Neural cell (in vitro differentiated cells): ENCODE results near the gene MYO1H. TPM values are rescaled to one million over a fixed set of nuclear protein-coding genes. Genes with fewer than 3 reads are reported as not detected.
A peak's percentile ranks its signal among the peaks of the same experiment; 100 is the strongest.

Experiments used
- H2AFZ ChIP-seq: fragments of 200-600, 300-800 bp; sonication (generic), shearing (Covaris generic); 2 replicates; pipeline ENCODE4 v1.6.0; 2014; ENCODE audit warnings: low read depth, mild to moderate bottlenecking, antibody characterized with exemption, low read length, moderate library complexity
- H3F3A ChIP-seq: fragments of 200-600 bp; shearing (Covaris generic); 2 replicates; pipeline ENCODE4 v1.6.1; 2016; ENCODE audit warnings: mild to moderate bottlenecking, moderate library complexity, mixed read lengths, antibody characterized with exemption, low read length; ENCODE audit not compliant: insufficient read depth, poor library complexity, severe bottlenecking
- H3K27ac ChIP-seq: fragments of 200-600, 300-800 bp; sonication (generic), shearing (Covaris generic); 2 replicates; pipeline ENCODE4 v1.5.1; 2014; ENCODE audit warnings: mild to moderate bottlenecking, low read length, moderate library complexity
- H3K27me3 ChIP-seq: fragments of 300-800, 200-600 bp; sonication (generic), shearing (Covaris generic); 2 replicates; pipeline ENCODE4 v1.6.0; 2014; ENCODE audit warnings: mild to moderate bottlenecking, low read depth, low read length, moderate library complexity; ENCODE audit not compliant: insufficient read depth
- H3K36me3 ChIP-seq: fragments of 300-800, 200-600 bp; sonication (generic), shearing (Covaris generic); 2 replicates; pipeline ENCODE4 v1.5.1; 2014; ENCODE audit warnings: mild to moderate bottlenecking, antibody characterized with exemption, low read length, moderate library complexity; ENCODE audit not compliant: insufficient read depth
- H3K4me2 ChIP-seq: fragments of 300-800, 200-600 bp; sonication (generic), shearing (Covaris generic); 2 replicates; pipeline ENCODE4 v1.6.0; 2014; ENCODE audit warnings: mild to moderate bottlenecking, low read length
- H3K4me3 ChIP-seq: fragments of 300-800, 200-600 bp; sonication (generic), shearing (Covaris generic); 2 replicates; pipeline ENCODE4 v1.5.1; 2014; ENCODE audit warnings: mild to moderate bottlenecking, low read length, moderate library complexity
- H3K79me2 ChIP-seq: fragments of 200-600 bp; shearing (Covaris generic); replicated peaks from 2 replicates; pipeline ENCODE4 v1.6.0; 2014; ENCODE audit warnings: mild to moderate bottlenecking, low read length, moderate library complexity; ENCODE audit not compliant: insufficient read depth
- H3K9ac ChIP-seq: fragments of 300-800, 200-600 bp; sonication (generic), shearing (Covaris generic); 2 replicates; pipeline ENCODE4 v1.6.1; 2016; ENCODE audit warnings: mild to moderate bottlenecking, low read length, mixed read lengths
- H3K9me2 ChIP-seq: fragments of 200-600 bp; shearing (Covaris generic); 2 replicates; pipeline ENCODE4 v1.6.1; 2016; ENCODE audit warnings: mild to moderate bottlenecking, low read length, mixed read lengths; ENCODE audit not compliant: insufficient read depth
- H3K9me3 ChIP-seq: fragments of 200-600, 300-800 bp; sonication (generic), shearing (Covaris generic); 2 replicates; pipeline ENCODE4 v1.6.1; 2016; ENCODE audit warnings: mild to moderate bottlenecking, mixed run types, low read length, moderate library complexity, mixed read lengths
- H4K20me1 ChIP-seq: fragments of 200-600 bp; shearing (Covaris generic); 2 replicates; pipeline ENCODE4 v1.6.1; 2016; ENCODE audit warnings: mild to moderate bottlenecking, mixed run types; ENCODE audit not compliant: insufficient read depth
- EP300 ChIP-seq: fragments of 450-650 bp; conservative IDR thresholded peaks from 2 replicates; pipeline ENCODE4 v1.6.1; 2014; ENCODE audit warnings: antibody characterized with exemption, mild to moderate bottlenecking, moderate library complexity; ENCODE audit not compliant: poor library complexity, severe bottlenecking
- EZH2 ChIP-seq: fragments of 200-600, 300-800 bp; shearing (Covaris generic), sonication (generic); IDR thresholded peaks from 2 replicates; pipeline ENCODE4 v1.6.1; 2014; ENCODE audit warnings: antibody characterized with exemption, low read length, borderline replicate concordance, mild to moderate bottlenecking; ENCODE audit not compliant: insufficient read depth, poor library complexity, severe bottlenecking
- MXI1 ChIP-seq: fragments of 450-650 bp; conservative IDR thresholded peaks from 2 replicates; pipeline ENCODE4 v1.6.1; 2014; ENCODE audit warnings: antibody characterized with exemption, mild to moderate bottlenecking; ENCODE audit not compliant: poor library complexity, severe bottlenecking
- POLR2AphosphoS5 ChIP-seq: IDR thresholded peaks from 2 replicates; pipeline ENCODE4 v1.6.1; 2012
- RAD21 ChIP-seq: fragments of 450-650 bp; conservative IDR thresholded peaks from 2 replicates; pipeline ENCODE4 v1.6.1; 2014; ENCODE audit warnings: antibody characterized with exemption, mild to moderate bottlenecking, moderate library complexity
- SMC3 ChIP-seq: fragments of 450-650 bp; conservative IDR thresholded peaks from 2 replicates; pipeline ENCODE4 v1.6.1; 2014; ENCODE audit warnings: antibody characterized with exemption, mild to moderate bottlenecking, moderate library complexity; ENCODE audit not compliant: poor library complexity
- TAF1 ChIP-seq: IDR thresholded peaks from 2 replicates; pipeline ENCODE4 v1.6.1; 2012; ENCODE audit warnings: low read depth
- polyA plus RNA-seq: library from polyadenylated mRNA; depleted of rRNA; stranded (reverse); fragments of >200 nt; gene quantifications from 2 replicates; pipeline ENCODE4 v1.2.3, GENCODE V29; 2014
- TF ChIP-seq, protein P1 (sequence below): IDR thresholded peaks from 2 replicates; pipeline ENCODE4 v1.6.1; 2012; ENCODE audit warnings: borderline replicate concordance
- TF ChIP-seq, protein P2 (sequence below): fragments of 450-650 bp; IDR thresholded peaks from 2 replicates; pipeline ENCODE4 v1.5.1; 2014; ENCODE audit warnings: antibody characterized with exemption, mild to moderate bottlenecking, moderate library complexity; ENCODE audit not compliant: poor library complexity, severe bottlenecking

Gene MYO1H
- polyA plus RNA-seq, 1 donor from 2014 or later: 10.6 TPM

DNA sequence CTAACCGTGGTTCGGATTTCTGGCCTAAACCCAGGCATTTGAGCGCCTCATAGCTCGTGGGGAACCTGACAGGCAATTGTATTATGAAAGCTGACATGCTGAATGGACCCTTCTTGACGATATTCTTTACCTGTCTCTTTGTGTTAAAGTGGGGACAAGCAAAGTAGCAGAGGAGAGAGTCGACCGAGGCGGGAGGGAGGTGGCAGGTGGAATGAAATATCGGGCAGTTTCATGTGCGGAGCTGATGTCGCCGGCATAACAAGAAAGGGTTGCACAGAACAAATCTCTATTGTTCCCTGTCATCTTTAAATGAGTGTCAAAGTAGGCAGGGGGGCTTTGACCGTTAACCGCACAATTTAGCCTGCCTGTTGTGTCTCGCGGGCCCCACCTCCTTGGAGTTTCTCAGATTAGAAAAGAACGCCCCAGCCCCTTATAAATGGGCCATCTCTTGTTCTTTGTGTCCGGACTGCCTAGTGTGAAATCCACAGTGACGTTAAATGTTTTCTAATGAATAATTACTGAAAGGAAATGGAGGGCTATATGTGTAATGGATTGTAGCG, 11.5 kb downstream of the MYO1H start:
- H2AFZ ChIP-seq: peak overlapping the region; percentile 19
- H3K36me3 ChIP-seq: no peaks in the 10 kb centered on the region
- peak; percentile 24 for TF ChIP-seq EP300
- no peak for TF ChIP-seq TAF1
- H3K4me2 ChIP-seq: no peak overlapping the region
- H3K9ac ChIP-seq: no peak overlapping the region
- H3K4me3 ChIP-seq: no peak overlapping the region
- no peaks in the 10 kb centered on the region for H3K9me2 ChIP-seq
- no peaks in the 10 kb centered on the region for H3F3A ChIP-seq
- H3K27ac ChIP-seq: no peak overlapping the region
- H3K9me3 ChIP-seq: no peaks in the 10 kb centered on the region
- H4K20me1 ChIP-seq: no peaks in the 10 kb centered on the region
- no peaks in the 10 kb centered on the region for H3K79me2 ChIP-seq
- H3K27me3 ChIP-seq: no peaks in the 10 kb centered on the region

GRCh38 chr12:109369831-109370230, 22.1 kb downstream of the MYO1H start:
- H3K9ac ChIP-seq: no peak overlapping the region
- no peaks in the 10 kb centered on the region for H3K27me3 ChIP-seq
- H3K4me2 ChIP-seq: no peak overlapping the region
- H3K79me2 ChIP-seq: no peaks in the 10 kb centered on the region
- H3F3A ChIP-seq: no peaks in the 10 kb centered on the region
- TF ChIP-seq, protein P1, sequence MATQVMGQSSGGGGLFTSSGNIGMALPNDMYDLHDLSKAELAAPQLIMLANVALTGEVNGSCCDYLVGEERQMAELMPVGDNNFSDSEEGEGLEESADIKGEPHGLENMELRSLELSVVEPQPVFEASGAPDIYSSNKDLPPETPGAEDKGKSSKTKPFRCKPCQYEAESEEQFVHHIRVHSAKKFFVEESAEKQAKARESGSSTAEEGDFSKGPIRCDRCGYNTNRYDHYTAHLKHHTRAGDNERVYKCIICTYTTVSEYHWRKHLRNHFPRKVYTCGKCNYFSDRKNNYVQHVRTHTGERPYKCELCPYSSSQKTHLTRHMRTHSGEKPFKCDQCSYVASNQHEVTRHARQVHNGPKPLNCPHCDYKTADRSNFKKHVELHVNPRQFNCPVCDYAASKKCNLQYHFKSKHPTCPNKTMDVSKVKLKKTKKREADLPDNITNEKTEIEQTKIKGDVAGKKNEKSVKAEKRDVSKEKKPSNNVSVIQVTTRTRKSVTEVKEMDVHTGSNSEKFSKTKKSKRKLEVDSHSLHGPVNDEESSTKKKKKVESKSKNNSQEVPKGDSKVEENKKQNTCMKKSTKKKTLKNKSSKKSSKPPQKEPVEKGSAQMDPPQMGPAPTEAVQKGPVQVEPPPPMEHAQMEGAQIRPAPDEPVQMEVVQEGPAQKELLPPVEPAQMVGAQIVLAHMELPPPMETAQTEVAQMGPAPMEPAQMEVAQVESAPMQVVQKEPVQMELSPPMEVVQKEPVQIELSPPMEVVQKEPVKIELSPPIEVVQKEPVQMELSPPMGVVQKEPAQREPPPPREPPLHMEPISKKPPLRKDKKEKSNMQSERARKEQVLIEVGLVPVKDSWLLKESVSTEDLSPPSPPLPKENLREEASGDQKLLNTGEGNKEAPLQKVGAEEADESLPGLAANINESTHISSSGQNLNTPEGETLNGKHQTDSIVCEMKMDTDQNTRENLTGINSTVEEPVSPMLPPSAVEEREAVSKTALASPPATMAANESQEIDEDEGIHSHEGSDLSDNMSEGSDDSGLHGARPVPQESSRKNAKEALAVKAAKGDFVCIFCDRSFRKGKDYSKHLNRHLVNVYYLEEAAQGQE: no peak
- TF ChIP-seq EZH2 (no peak), EP300 (no peak), MXI1 (no peak)
- H3K9me2 ChIP-seq: no peaks in the 10 kb centered on the region
- H3K4me3 ChIP-seq: no peak overlapping the region
- H3K27ac ChIP-seq: no peak overlapping the region
- H4K20me1 ChIP-seq: no peaks in the 10 kb centered on the region
- H3K9me3 ChIP-seq: no peaks in the 10 kb centered on the region
- H2AFZ ChIP-seq: no peak overlapping the region
- no peaks in the 10 kb centered on the region for H3K36me3 ChIP-seq

DNA sequence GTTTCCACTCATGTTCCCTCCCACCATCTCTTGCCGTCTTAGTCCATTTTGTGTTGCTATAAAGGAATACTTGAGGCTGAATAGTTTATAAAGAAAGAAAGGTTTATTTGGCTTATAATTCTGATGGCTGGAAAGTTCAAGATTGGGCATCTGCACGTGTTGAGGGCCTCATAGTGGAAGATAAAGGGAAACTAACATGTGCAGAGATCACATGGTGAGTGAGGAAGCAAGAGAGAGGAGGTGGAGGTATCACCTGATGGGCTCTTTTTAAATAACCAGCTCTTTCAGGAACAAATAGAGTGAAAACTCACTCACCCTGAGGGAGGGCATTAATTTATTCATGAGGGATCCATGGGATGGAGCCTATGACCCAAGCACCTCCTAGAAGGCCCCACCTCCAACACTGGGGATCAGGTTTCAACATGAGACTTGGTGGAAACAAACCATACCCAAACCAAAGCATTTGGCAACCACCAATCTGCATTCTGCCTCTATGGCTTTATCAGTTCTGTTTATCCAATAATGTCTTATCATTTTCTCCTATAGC, 29.5 kb downstream of the MYO1H start:
- TF ChIP-seq EZH2 (no peak), SMC3 (no peak), MXI1 (no peak), RAD21 (no peak), POLR2AphosphoS5 (no peak), EP300 (no peak), TAF1 (no peak)
- TF ChIP-seq, protein P2, sequence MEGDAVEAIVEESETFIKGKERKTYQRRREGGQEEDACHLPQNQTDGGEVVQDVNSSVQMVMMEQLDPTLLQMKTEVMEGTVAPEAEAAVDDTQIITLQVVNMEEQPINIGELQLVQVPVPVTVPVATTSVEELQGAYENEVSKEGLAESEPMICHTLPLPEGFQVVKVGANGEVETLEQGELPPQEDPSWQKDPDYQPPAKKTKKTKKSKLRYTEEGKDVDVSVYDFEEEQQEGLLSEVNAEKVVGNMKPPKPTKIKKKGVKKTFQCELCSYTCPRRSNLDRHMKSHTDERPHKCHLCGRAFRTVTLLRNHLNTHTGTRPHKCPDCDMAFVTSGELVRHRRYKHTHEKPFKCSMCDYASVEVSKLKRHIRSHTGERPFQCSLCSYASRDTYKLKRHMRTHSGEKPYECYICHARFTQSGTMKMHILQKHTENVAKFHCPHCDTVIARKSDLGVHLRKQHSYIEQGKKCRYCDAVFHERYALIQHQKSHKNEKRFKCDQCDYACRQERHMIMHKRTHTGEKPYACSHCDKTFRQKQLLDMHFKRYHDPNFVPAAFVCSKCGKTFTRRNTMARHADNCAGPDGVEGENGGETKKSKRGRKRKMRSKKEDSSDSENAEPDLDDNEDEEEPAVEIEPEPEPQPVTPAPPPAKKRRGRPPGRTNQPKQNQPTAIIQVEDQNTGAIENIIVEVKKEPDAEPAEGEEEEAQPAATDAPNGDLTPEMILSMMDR: no peak
- TF ChIP-seq, protein P1: no peak
- no peak overlapping the region for H2AFZ ChIP-seq
- H3F3A ChIP-seq: no peaks in the 10 kb centered on the region
- no peak overlapping the region for H3K9ac ChIP-seq
- H3K27me3 ChIP-seq: no peaks in the 10 kb centered on the region
- H3K9me3 ChIP-seq: no peaks in the 10 kb centered on the region
- H3K4me3 ChIP-seq: no peak overlapping the region
- H3K79me2 ChIP-seq: no peaks in the 10 kb centered on the region
- no peak overlapping the region for H3K27ac ChIP-seq
- no peak overlapping the region for H3K4me2 ChIP-seq
- H4K20me1 ChIP-seq: no peaks in the 10 kb centered on the region
- no peaks in the 10 kb centered on the region for H3K9me2 ChIP-seq
- H3K36me3 ChIP-seq: no peaks in the 10 kb centered on the region
